SK-N-SH (cell line): ENCODE results near the gene FAXDC2.

Experiments used
- CHD2 ChIP-seq: fragments of 150-350 bp; IDR thresholded peaks from 2 replicates; pipeline ENCODE4 v1.6.1; 2018; ENCODE audit warnings: low read length; ENCODE audit not compliant: partially characterized antibody
- ELF1 ChIP-seq: IDR thresholded peaks from 2 replicates; pipeline ENCODE4 v1.4.0; 2012
- EP300 ChIP-seq, 2 experiments: IDR thresholded peaks; 2 replicates each; pipeline versions ENCODE4 v1.4.0 to v1.6.1; 2012; ENCODE audit warnings: borderline replicate concordance in 1 of 2, low read depth in 1 of 2, low read length in 1 of 2
- EZH2phosphoT487 ChIP-seq: fragments of 200-600 bp; sonication (generic); IDR thresholded peaks from 2 replicates; pipeline ENCODE4 v1.6.1; 2017; ENCODE audit warnings: low read depth, mixed run types, mild to moderate bottlenecking, antibody characterized with exemption, moderate library complexity, borderline replicate concordance
- JUND ChIP-seq: IDR thresholded peaks from 2 replicates; pipeline ENCODE4 v1.4.0; 2012
- MEF2A ChIP-seq: IDR thresholded peaks from 2 replicates; pipeline ENCODE4 v1.4.0; 2012; ENCODE audit warnings: low read depth, borderline replicate concordance
- RAD21 ChIP-seq: IDR thresholded peaks from 2 replicates; pipeline ENCODE4 v1.6.1; 2012; ENCODE audit warnings: mild to moderate bottlenecking, low read length
- RFX5 ChIP-seq: IDR thresholded peaks from 2 replicates; pipeline ENCODE4 v1.6.1; 2012; ENCODE audit warnings: mild to moderate bottlenecking, improper control_type of control experiment, low read length
- YY1 ChIP-seq: IDR thresholded peaks from 2 replicates; pipeline ENCODE4 v1.4.0; 2012; ENCODE audit warnings: low read depth, mild to moderate bottlenecking
- TF ChIP-seq, protein P1 (sequence below): IDR thresholded peaks from 2 replicates; pipeline ENCODE4 v1.4.0; 2012; ENCODE audit warnings: low read depth, borderline replicate concordance
- TF ChIP-seq, protein P2 (sequence below): fragments of 200-600 bp; sonication (generic); IDR thresholded peaks from 2 replicates; pipeline ENCODE4 v1.6.1; 2017; ENCODE audit warnings: antibody characterized with exemption, mild to moderate bottlenecking, moderate library complexity

DNA sequence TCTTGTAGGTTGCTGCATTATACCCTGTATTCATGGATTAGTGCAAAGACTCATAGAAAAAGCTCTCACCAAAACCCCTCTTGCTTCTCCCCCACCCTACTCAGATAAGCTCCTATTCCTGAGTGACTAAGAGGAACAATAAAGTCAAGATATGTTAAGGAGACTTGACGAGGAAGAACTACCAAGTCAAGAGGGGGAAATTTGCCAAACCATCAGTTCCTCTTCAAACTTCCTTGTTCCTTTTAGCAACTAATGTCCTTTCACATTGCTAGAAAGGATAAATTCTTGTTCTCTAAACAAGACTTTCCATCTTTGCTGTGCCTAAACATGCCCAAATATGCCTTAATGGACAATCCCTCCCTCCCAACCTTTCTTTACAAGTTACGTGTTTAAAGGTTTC is 35.0 kb upstream of the FAXDC2 start:
- TF ChIP-seq EP300 (IDR thresholded peaks at IDR 0.05; ENCODE audit: borderline replicate concordance in 1 of 2, low read depth in 1 of 2, low read length in 1 of 2) (no peak), JUND (no peak), EZH2phosphoT487 (no peak), YY1 (no peak), MEF2A (no peak), RFX5 (no peak), RAD21 (no peak), ELF1 (no peak), CHD2 (no peak)
- TF ChIP-seq, protein P1, sequence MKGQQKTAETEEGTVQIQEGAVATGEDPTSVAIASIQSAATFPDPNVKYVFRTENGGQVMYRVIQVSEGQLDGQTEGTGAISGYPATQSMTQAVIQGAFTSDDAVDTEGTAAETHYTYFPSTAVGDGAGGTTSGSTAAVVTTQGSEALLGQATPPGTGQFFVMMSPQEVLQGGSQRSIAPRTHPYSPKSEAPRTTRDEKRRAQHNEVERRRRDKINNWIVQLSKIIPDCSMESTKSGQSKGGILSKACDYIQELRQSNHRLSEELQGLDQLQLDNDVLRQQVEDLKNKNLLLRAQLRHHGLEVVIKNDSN: no peak
- TF ChIP-seq, protein P2, sequence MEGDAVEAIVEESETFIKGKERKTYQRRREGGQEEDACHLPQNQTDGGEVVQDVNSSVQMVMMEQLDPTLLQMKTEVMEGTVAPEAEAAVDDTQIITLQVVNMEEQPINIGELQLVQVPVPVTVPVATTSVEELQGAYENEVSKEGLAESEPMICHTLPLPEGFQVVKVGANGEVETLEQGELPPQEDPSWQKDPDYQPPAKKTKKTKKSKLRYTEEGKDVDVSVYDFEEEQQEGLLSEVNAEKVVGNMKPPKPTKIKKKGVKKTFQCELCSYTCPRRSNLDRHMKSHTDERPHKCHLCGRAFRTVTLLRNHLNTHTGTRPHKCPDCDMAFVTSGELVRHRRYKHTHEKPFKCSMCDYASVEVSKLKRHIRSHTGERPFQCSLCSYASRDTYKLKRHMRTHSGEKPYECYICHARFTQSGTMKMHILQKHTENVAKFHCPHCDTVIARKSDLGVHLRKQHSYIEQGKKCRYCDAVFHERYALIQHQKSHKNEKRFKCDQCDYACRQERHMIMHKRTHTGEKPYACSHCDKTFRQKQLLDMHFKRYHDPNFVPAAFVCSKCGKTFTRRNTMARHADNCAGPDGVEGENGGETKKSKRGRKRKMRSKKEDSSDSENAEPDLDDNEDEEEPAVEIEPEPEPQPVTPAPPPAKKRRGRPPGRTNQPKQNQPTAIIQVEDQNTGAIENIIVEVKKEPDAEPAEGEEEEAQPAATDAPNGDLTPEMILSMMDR: no peak
